ENCODE measurements around the gene C22orf15. TPM values are rescaled to one million over a fixed set of nuclear protein-coding genes. Genes with fewer than 3 reads are reported as not detected.

C22orf15 gene
- total RNA-seq, 1 donor from 2014 or later, result 0.36 TPM

DNA sequence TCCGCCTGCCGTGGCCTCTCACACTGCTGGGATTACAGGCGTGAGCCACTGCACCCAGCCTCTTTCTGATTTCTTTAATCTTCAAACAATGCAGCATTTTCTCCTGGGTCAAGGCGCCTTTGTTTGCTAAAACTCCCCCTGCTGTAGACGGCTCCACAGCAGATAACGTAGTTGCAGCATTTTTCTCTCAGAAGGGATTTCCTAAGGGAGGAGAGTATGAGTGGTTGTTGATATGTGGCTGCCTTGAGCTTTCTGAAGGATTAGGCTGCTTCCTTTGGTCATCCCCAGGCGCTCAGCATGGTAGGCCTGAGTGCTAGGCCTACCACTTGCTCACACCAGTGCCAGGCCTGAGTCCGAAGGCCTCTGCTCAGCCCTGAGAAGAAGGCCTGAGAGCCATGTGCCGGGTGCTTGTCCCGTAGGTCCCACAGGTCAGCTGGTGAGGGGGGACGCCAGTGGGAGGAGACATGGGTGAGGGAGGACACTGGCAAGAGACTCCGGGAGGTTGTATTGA is 42.0 kb downstream of the C22orf15 start:
- no peak for DNase-seq (ENCODE audit: low spot score in 2 of 2, unreplicated experiment in 2 of 2)
- peaks cover 47% of the 10 kb centered on the region for H3K36me3 Mint-ChIP-seq
- H3K9me3 Mint-ChIP-seq, result no peaks in the 10 kb centered on the region
- H3K27ac Mint-ChIP-seq, result peak overlapping the region; percentile 85
- no peak overlapping the region for H3K4me3 Mint-ChIP-seq
- TF ChIP-seq, protein P1, sequence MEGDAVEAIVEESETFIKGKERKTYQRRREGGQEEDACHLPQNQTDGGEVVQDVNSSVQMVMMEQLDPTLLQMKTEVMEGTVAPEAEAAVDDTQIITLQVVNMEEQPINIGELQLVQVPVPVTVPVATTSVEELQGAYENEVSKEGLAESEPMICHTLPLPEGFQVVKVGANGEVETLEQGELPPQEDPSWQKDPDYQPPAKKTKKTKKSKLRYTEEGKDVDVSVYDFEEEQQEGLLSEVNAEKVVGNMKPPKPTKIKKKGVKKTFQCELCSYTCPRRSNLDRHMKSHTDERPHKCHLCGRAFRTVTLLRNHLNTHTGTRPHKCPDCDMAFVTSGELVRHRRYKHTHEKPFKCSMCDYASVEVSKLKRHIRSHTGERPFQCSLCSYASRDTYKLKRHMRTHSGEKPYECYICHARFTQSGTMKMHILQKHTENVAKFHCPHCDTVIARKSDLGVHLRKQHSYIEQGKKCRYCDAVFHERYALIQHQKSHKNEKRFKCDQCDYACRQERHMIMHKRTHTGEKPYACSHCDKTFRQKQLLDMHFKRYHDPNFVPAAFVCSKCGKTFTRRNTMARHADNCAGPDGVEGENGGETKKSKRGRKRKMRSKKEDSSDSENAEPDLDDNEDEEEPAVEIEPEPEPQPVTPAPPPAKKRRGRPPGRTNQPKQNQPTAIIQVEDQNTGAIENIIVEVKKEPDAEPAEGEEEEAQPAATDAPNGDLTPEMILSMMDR (IDR thresholded peaks at IDR 0.05; ENCODE audit: unreplicated experiment), result no peak
- peaks cover 10% of the 10 kb centered on the region for H3K4me1 Mint-ChIP-seq
- no peaks in the 10 kb centered on the region for H3K27me3 Mint-ChIP-seq (ENCODE audit: low read depth)

DNA sequence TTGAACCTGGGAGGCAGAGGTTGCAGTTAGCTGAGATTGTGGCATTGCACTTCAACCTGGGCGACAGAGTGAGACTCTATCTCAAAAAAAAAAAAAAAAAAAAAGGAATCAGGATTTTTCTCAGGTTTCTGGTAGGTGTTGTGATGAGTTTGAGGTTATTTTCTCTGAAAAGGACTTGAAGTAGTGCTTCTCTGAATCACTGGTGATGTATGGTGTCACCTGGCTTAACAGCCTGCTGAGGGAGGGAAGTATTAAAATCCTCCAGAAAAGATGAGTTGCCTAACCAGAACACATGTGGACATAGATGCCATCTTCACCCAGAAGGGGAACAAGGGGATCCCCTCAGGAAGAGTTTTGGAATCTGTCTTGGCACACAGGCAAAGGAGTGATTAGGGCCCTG is 44.0 kb downstream of the C22orf15 start:
- H3K27ac Mint-ChIP-seq, result no peak overlapping the region
- H3K9me3 Mint-ChIP-seq, result no peaks in the 10 kb centered on the region
- H3K27me3 Mint-ChIP-seq (ENCODE audit: low read depth), result no peaks in the 10 kb centered on the region
- H3K4me3 Mint-ChIP-seq, result no peak overlapping the region
- DNase-seq (ENCODE audit: low spot score in 2 of 2, unreplicated experiment in 2 of 2), result no peak
- H3K4me1 Mint-ChIP-seq, result peaks cover 12% of the 10 kb centered on the region
- H3K36me3 Mint-ChIP-seq, result peaks cover 44% of the 10 kb centered on the region
- TF ChIP-seq, protein P1 (IDR thresholded peaks at IDR 0.05; ENCODE audit: unreplicated experiment), result no peak

DNA sequence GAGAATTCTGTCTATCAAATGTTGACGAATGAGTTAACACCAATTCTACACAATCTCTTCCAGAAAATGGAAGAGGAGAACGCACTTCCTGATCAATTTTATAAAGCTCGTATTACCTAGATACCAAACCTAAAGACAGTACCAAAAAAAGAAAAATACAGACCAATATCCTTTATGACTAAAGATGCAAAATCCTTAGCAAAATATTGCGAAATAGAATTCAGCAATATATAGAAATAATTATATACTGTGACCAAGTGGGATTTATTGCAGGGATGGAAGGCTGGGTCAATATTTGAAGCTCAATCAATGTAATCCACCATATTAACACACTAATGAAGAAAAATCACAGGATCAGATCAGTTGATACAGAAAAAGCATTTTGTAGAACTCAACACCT is 49.6 kb downstream of the C22orf15 start:
- Mint-ChIP-seq H3K27me3 (ENCODE audit: low read depth) (no peaks in the 10 kb centered on the region), H3K36me3 (peaks cover 51% of the 10 kb centered on the region), H3K27ac (no peak overlapping the region), H3K4me1 (peaks cover 1% of the 10 kb centered on the region), H3K4me3 (no peak overlapping the region), H3K9me3 (no peaks in the 10 kb centered on the region)
- DNase-seq (ENCODE audit: low spot score in 2 of 2, unreplicated experiment in 2 of 2), result no peak
- TF ChIP-seq, protein P1 (IDR thresholded peaks at IDR 0.05; ENCODE audit: unreplicated experiment), result no peak

Other genes with a start within 250 kb of the C22orf15 start
- not detected in 3 replicates for gene IGLL1, start 182.7 kb upstream of the C22orf15 start, total RNA-seq
- 0.31 to 0.68 TPM (median 0.65 TPM) in 3 replicates for gene DRICH1, start 130.7 kb upstream of the C22orf15 start, total RNA-seq
- gene RGL4, start 72.0 kb upstream of the C22orf15 start, total RNA-seq, result 0.07 TPM in 1 of 3 replicates, not detected in the others
- 17.8 to 18.7 TPM (median 18.2 TPM) in 3 replicates for gene ZNF70, start 11.9 kb upstream of the C22orf15 start, total RNA-seq
- 0.52 TPM in 1 of 3 replicates, not detected in the others for gene VPREB3, start 8.6 kb upstream of the C22orf15 start, total RNA-seq
- gene CHCHD10, start 5.0 kb downstream of the C22orf15 start, total RNA-seq, result 56.6 to 61.9 TPM (median 61.8 TPM) in 3 replicates
- 510 to 566 TPM (median 528 TPM) in 3 replicates for gene MMP11, start 9.9 kb downstream of the C22orf15 start, total RNA-seq
- 182 to 192 TPM (median 184 TPM) in 3 replicates for gene SMARCB1, start 24.0 kb downstream of the C22orf15 start, total RNA-seq
- gene DERL3, start 76.0 kb downstream of the C22orf15 start, total RNA-seq, result 23.5 to 25.8 TPM (median 24.8 TPM) in 3 replicates
- 98.7 to 112 TPM (median 99.0 TPM) in 3 replicates for gene SLC2A11, start 94.9 kb downstream of the C22orf15 start, total RNA-seq
- gene MIF, start 131.4 kb downstream of the C22orf15 start, total RNA-seq, result 916 to 949 TPM (median 925 TPM) in 3 replicates
- 3.6 to 3.7 TPM (median 3.7 TPM) in 3 replicates for gene GSTT2B, start 198.2 kb downstream of the C22orf15 start, total RNA-seq
- not detected in 3 replicates for gene DDTL, start 203.9 kb downstream of the C22orf15 start, total RNA-seq
- gene DDT, start 211.5 kb downstream of the C22orf15 start, total RNA-seq, result 80.0 to 85.3 TPM (median 80.3 TPM) in 3 replicates
- 0.29 TPM in 1 of 3 replicates, not detected in the others for gene GSTT2, start 217.1 kb downstream of the C22orf15 start, total RNA-seq
- not detected in 3 replicates for gene GSTT4, start 242.5 kb downstream of the C22orf15 start, total RNA-seq
- gene CABIN1, start 248.3 kb downstream of the C22orf15 start, total RNA-seq, result 67.8 to 74.4 TPM (median 69.5 TPM) in 3 replicates